Psoas muscle (tissue), 8 donors: ENCODE results near the gene KLK6. TPM values are rescaled to one million over a fixed set of nuclear protein-coding genes. Genes with fewer than 3 reads are reported as not detected.

Experiments
- ATAC-seq, 4 donors: fragments of 200-7000 bp; cut with Tn5 transposase; one replicate each; pipeline ENCODE4 v1.9.1; 2020; ENCODE audit warnings: moderate library complexity in 3 of 4, mild to moderate bottlenecking in 2 of 4
- DNase-seq, 2 donors: peaks; one replicate each; pipeline ENCODE4 v3.0.0-alpha.2; 2020
- H3K27ac ChIP-seq: fragments of 200-600 bp; one replicate; pipeline ENCODE4 v1.8.0; 2022
- H3K27me3 ChIP-seq, 3 donors: fragments of 200-600 bp in 1 of 3; one replicate each; pipeline versions ENCODE4 v1.6.1 to v1.8.0; 2013 to 2022; ENCODE audit warnings: low read length in 2 of 3, mild to moderate bottlenecking in 2 of 3, moderate library complexity in 1 of 3; ENCODE audit not compliant: insufficient read depth in 3 of 3
- H3K36me3 ChIP-seq, 2 donors: fragments of 200-600 bp in 1 of 2; one replicate each; pipeline versions ENCODE4 v1.6.1 to v1.8.0; 2013 to 2022; ENCODE audit warnings: low read depth in 1 of 2, mild to moderate bottlenecking in 1 of 2, moderate library complexity in 1 of 2; ENCODE audit not compliant: insufficient read depth in 1 of 2
- H3K4me1 ChIP-seq: fragments of 200-600 bp; one replicate; pipeline ENCODE4 v1.8.0; 2022
- H3K4me3 ChIP-seq: fragments of 200-600 bp; one replicate; pipeline ENCODE4 v1.8.0; 2022; ENCODE audit warnings: mild to moderate bottlenecking
- H3K9me3 ChIP-seq: fragments of 200-600 bp; one replicate; pipeline ENCODE4 v1.8.0; 2022
- CTCF ChIP-seq: fragments of 200-600 bp; IDR thresholded peaks from one replicate; pipeline ENCODE4 v1.8.0; 2022; ENCODE audit warnings: antibody characterized with exemption
- WGBS, 3 donors: extraction: QIAGEN DNeasy Blood & Tissue Kit; methylation state at CpG; one replicate each; pipeline versions ENCODE4 v1.1.6 to v1.1.7; 2013; 5-methylcytosine and 5-hydroxymethylcytosine counted together
- intact Hi-C, 2 donors: fragments of 100-400 bp; cut with DNase I; formaldehyde crosslinking; loops; one replicate each; pipeline versions ENCODE4 v1.11.0 to v1.14.2; 2022
- polyA plus RNA-seq, 3 donors: library from polyadenylated mRNA; stranded (reverse); fragments of 200-250 nt; gene quantifications; one replicate each; pipeline ENCODE4 v1.2.3, GENCODE V29; 2013
- total RNA-seq, 4 donors: library from RNA; stranded (reverse); fragmentation: NEBNext Ultra II Directional in 2 of 4; extraction: Animal tissue kit (Norgen Biotek cat#: 25700) in 2 of 4; gene quantifications; one replicate each; pipeline versions ENCODE4 v1.2.1 to v1.2.4, GENCODE V29; 2021 to 2023
- donor health status: healthy with polysubstance abuse.
- donor health status: DM: no; HTN: no; CAD: no; lungs with moderate emphysema.
- donor health status: Bipolar disorder and iron deficiency.
- donor health status: healthy.
- donor health status: DM: yes; HTN: yes; CAD: no.
- donor health status: DM: no; HTN: no; CAD: no.
- donor health status: DM: no; HTN: no; CAD: no.
- donor health status: DM: yes; HTN: yes; CAD: no.

KLK6 gene
- total and polyA plus RNA-seq, 7 donors, result 0.04 TPM; not detected in 6

- DNase-seq (no peak), ATAC-seq (no peak)
- no peak for TF ChIP-seq CTCF
- Histone ChIP-seq H3K4me1 (no peaks in the 10 kb centered on the region), H3K4me3 (no peak within 1 kb of the TSS), H3K27me3 (peaks cover 0 to 6% (median 3%) of the 10 kb centered on the region in 3 donors), H3K9me3 (peaks cover 6% of the 10 kb centered on the region), H3K27ac (no peak within 1 kb of the TSS), H3K36me3 (no peaks in the 10 kb centered on the region)
- WGBS, 3 donors, result 15 to 24% (median 18%) methylated on average over 28 of the region's 28 CpGs
- intact Hi-C loops, result no loop called here
These were observed 14.4 kb upstream of the KLK6 start, which contains the start of gene KLK7 for GRCh38 chr19:50983625-50984292. TSS of gene KLK7 (minus strand) at chr19:50983917. CDS start at chr19:50982399, 1,518 bp downstream.

- DNase-seq (no peak), ATAC-seq (no peak)
- Histone ChIP-seq H3K27ac (no peak overlapping the region), H3K9me3 (peaks cover 6% of the 10 kb centered on the region), H3K36me3 (no peaks in the 10 kb centered on the region), H3K27me3 (peaks cover 0 to 3% (median 2%) of the 10 kb centered on the region in 3 donors), H3K4me1 (no peaks in the 10 kb centered on the region), H3K4me3 (no peak overlapping the region)
- 57 to 68% (median 65%) methylated on average over 3 to 4 of the region's 4 CpGs for WGBS, 3 donors
- intact Hi-C loops, result no loop called here
- no peak for TF ChIP-seq CTCF
These were observed 12.8 kb upstream of the KLK6 start for GRCh38 chr19:50982186-50982585.

GRCh38 chr19:50981587-50982146 is 12.3 kb upstream of the KLK6 start:
- 48 to 62% (median 57%) methylated on average over 11 of the region's 11 CpGs for WGBS, 3 donors
- Histone ChIP-seq H3K36me3 (no peaks in the 10 kb centered on the region), H3K9me3 (peaks cover 6% of the 10 kb centered on the region), H3K4me1 (no peaks in the 10 kb centered on the region), H3K4me3 (no peak overlapping the region), H3K27me3 (peaks cover 0 to 3% (median 2%) of the 10 kb centered on the region in 3 donors), H3K27ac (no peak overlapping the region)
- TF ChIP-seq CTCF, result no peak
- no peak for DNase-seq
- no peak for ATAC-seq
- intact Hi-C loops, result no loop called here

GRCh38 chr19:50980208-50980607 is 10.8 kb upstream of the KLK6 start:
- TF ChIP-seq CTCF, result no peak
- Histone ChIP-seq H3K4me3 (no peak overlapping the region), H3K36me3 (no peaks in the 10 kb centered on the region), H3K9me3 (no peaks in the 10 kb centered on the region), H3K27ac (no peak overlapping the region), H3K27me3 (peaks cover 0 to 3% (median 2%) of the 10 kb centered on the region in 3 donors), H3K4me1 (no peaks in the 10 kb centered on the region)
- DNase-seq (no peak), ATAC-seq (no peak)
- intact Hi-C loops, result no loop called here
- 36 to 51% (median 50%) methylated on average over 12 to 13 of the region's 13 CpGs for WGBS, 3 donors
